ENCODE data around the gene REV3L.

- TF ChIP-seq POLR2AphosphoS5 (IDR thresholded peaks at IDR 0.05) (no peak), CTCF (IDR thresholded peaks at IDR 0.05) (no peak)
Observed at GRCh38 chr6:111322145-111322544, 160.9 kb downstream of the REV3L start.
